Measurements from ENCODE around the gene DNAAF6. TPM values are rescaled to one million over a fixed set of nuclear protein-coding genes. Genes with fewer than 3 reads are reported as not detected.

Gene DNAAF6
- total RNA-seq, 1 donor from 2014 or later = not detected

- intact Hi-C loops (cut with micrococcal nuclease) = no loop called here
Observed at GRCh38 chrX:107290019-107290418, 83.6 kb downstream of the DNAAF6 start.

GRCh38 chrX:107293056-107293455, 86.6 kb downstream of the DNAAF6 start:
- intact Hi-C loops (cut with micrococcal nuclease) = no loop called here

Other genes with a start within 250 kb of the DNAAF6 start
- gene MORC4, start 206.4 kb upstream of the DNAAF6 start, total RNA-seq = 4.9 and 5.4 TPM in 2 replicates
- gene RBM41, start 87.8 kb upstream of the DNAAF6 start, total RNA-seq = 17.0 and 17.5 TPM in 2 replicates
- gene NUP62CL, start 178 bp upstream of the DNAAF6 start, total RNA-seq = 1.2 and 1.3 TPM in 2 replicates
- 0.02 TPM in 1 of 2 replicates, not detected in the other for gene FRMPD3, start 243.0 kb downstream of the DNAAF6 start, total RNA-seq

Measured in T-helper 1 cell treated with Interleukin-12 subunit alpha and Interleukin-12 subunit beta and Interleukin-4 antibody, amounts not matched to agents 30 ng/mL and 1 ng/mL, for 36 hours (primary cell).